HL-60 (cell line): ENCODE results near the gene TP53AIP1.

ENCODE experiments used
- CTCF ChIP-seq: IDR thresholded peaks from one replicate; pipeline ENCODE4 v1.5.1; 2011; ENCODE audit warnings: low read length, control low read depth, inconsistent platforms; ENCODE audit not compliant: insufficient read depth
- REST ChIP-seq: IDR thresholded peaks from 2 replicates; pipeline ENCODE4 v1.6.1; 2012; ENCODE audit warnings: low read depth; ENCODE audit not compliant: insufficient replicate concordance
- SPI1 ChIP-seq: IDR thresholded peaks from 2 replicates; pipeline ENCODE4 v1.6.1; 2012; ENCODE audit warnings: low read depth, mild to moderate bottlenecking, borderline replicate concordance

GRCh38 chr11:128917144-128917724, 25.4 kb downstream of the TP53AIP1 start:
- TF ChIP-seq CTCF (no peak), REST (no peak), SPI1 (no peak)
